ENCODE measurements around the gene TRIOBP.
"Not testable (repeated sequence)": the region's sequence is repeated elsewhere in the genome, so short reads cannot be mapped to it uniquely, and the experiment has no call there.

TRIOBP gene

DNA sequence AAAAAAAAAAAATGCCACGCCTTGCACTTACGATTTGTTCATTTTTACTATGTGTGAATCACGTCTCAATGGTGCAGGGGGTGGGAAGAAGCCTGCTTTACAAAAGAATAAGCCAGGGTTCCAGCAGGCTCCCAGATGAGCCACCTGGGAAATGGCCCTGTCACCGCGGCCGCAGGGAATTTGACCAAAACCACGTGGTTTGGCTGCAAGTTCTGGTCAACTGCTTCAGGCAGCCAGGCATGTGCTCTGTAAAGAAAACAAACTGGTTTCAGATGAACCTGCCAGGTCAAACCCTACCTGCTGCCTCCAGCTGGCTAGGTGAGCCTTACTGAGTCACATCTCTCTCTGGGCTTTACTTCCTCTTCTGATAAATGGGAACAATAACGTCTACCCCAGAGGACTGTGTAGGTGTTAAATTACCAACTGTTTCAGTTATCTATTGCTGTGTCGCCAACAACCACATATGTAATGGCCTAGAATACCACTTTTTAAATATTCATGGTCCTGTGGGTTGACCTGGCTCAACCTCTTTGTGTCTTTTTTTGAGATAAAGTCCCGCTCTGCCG is 80.4 kb downstream of the TRIOBP start:
- no peak for DNase-seq

DNA sequence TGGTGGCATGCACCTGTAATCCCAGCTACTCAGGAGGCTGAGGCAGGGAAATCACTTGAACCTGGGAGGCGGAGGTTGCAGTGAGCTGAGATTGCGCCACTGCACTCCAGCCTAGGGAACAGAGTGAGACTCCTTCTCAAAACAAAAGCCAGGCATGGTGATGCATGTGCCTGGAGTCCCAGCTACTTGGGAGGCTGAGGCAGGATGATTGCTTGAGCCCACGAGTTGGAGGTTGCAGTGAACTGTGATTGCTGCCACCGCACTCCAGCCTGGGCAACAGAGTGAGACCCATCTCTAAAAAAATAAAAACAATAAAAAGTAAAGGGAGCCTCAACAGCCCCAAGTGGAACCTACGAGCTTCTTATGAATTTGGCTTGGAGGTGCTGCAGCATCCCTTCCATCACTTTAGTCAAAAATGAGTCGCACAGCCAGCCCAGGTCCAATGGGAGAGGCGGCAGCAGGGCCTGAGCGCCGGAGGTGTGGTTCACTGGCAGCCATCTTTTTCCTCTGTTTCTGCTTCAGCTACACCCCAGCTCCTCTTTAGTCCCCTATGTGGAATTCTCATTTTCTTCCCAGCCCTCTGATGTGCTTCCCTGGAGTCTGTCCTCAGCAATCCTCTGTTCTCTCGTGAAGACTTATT is 81.6 kb downstream of the TRIOBP start:
- no peak for DNase-seq

GRCh38 chr22:37781434-37782059 is 84.7 kb downstream of the TRIOBP start:
- no peak for DNase-seq

DNA sequence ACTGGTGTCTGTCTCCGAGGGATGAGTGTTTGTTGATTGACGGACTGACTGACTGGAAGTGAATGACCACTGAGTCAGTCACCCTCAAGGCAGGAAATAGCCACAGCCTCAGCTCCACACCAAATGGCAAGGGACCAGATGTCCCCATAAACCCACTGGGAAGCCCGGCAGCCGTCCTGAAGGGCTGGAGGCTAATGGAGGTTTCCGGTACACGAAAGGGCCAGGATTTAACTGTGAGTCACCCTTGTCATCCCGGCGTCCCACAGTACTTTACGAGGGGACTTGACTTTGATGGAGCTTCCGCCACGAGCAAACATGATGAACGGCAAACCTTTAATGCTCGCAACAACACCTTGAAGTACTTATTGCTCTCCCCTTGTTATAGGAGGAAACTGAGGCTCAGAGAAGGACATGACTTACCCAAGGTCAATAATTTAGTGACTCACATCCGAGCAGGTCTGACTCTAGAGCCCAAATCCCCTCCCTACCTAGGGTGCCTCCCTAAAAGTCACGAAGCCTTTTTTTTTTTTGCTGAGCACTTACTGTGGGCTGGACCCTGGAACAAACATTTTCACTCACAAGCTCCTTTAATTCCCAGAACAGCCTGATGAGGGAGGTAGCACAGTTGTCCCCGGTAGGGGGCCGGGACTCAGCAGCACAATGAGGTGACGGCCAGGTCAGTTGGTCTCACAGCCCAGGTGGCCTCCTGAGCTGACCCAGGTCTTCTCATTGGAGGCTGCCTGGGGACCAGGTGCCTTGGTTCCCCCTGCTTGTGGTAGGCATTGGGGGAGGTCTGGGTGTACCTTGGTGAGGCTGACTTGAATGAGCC is 85.7 kb downstream of the TRIOBP start:
- no peak for DNase-seq

DNA sequence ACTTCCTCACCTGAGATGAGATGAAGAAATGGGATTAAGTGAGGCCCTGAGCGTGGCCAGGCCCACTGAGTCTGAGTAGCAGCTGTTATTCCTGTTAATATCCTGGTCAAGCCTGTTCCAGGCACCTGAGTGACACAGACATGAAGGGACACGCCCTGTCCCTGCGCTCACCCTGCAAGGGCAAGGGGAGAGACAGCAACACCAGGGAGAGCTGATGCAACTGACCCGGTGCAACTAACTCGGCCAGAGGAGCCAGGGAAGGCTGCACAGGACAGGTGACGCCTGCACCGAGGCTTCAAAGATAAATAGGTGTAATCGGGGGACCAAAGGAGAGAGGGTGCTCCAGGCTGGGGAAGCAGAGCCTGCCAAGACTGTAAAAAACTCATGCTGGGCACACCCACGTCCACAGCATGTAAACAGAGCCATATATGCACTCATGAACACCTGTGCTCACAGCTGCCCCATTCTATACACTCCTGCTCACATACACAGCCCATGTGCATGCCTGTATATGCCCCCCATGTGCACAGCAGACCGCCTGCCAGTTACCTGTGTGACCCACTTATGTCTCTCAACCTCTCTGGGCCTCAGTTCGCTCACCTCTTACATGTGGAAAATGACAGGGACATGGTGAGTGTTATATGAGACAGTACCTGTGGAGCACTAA is 88.1 kb downstream of the TRIOBP start:
- DNase-seq = no peak

GRCh38 chr22:37790234-37790633 is 93.4 kb downstream of the TRIOBP start:
- no peak for DNase-seq

- DNase-seq = no peak
Measured at GRCh38 chr22:37792494-37792893, 95.6 kb downstream of the TRIOBP start.

DNA sequence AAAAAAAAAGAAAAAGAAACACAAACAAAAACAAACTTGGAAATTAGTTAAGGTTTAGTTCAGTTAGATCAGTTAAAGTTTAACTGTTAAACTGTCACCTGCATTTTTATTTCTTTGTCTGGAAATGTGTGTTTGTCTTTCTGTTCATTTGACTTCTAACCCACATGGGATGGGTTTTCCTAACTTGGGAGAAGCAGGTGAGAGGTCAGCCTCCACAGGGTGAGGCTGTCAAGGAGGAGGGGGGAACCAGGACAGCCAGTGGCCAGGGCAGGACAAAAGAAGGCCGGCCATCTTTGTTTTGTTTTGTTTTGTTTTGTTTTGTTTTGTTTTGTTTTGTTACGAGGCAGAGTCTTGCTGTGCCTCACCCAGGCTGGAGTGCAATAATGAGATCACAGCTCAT is 97.5 kb downstream of the TRIOBP start:
- no peak for DNase-seq

- DNase-seq = no peak
Measured at GRCh38 chr22:37796079-37796478, 99.2 kb downstream of the TRIOBP start.

DNA sequence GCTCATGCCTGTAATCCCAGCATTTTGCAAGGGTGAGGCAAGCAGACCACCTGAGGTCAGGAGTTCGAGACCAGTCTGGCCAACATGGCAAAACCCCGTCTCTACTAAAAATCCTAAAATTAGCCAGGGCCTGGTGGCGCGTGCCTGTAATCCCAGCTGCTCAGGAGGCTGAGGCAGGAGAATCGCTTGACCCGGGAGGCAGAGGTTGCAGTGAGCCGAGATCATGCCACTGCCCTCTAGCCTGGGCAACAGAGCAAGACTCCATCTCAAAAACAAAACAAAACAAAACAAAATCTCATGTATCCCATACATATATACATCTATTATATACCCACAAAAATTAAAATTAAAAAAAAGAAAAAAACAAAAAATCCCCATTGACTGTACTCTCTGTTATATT is 100.4 kb downstream of the TRIOBP start:
- DNase-seq = not testable (repeated sequence)

DNA sequence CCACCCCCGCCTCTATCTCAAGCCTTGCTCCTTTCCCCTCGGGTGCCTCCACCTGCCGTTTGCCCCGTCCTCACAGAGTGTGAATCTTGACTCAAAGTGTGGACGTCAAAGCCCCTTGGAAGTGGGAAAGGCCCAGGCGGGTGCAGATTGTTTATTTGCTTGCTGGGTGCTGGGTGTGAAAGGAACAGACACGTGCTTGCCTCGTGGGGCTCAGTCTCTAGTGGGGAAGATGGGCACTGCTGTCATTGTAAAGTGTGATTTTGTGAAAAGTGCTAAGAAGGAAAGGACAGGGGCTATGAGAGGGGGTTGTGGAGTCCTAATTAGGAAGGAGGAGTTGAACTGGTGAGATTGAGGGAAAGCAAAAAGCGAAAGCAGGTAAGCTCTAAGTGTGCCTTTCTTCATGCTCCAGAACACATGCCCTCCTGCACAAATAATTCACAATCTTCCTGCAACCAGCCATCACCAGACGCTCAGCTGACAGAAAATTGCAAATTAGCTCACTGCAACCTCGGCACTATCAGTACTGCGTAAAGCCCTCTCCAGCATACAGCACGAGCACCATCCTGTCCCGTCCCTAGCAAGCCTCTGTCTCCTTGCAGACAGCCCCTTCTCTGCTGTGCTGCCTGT is 101.1 kb downstream of the TRIOBP start:
- no peak for DNase-seq

DNA sequence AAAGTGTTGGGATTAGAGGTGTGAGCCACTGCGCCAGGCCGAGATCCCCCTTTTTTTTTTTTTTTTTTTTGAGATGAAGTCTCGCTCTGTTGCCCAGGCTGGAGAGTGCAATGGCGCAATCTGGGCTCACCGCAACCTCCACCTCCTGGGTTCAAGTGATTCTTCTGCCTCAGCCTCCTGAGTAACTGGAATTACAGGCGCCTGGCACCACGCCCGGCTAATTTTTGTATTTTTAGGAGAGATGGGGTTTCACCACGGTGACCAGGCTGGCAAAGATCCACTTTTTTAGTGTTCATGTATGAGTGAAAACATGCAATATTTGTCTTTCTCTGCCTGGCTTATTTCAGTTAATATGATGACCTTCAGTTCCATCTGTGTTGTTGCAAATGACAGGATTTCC is 103.1 kb downstream of the TRIOBP start:
- DNase-seq = not testable (repeated sequence)

GRCh38 chr22:37801946-37802309 is 105.1 kb downstream of the TRIOBP start:
- DNase-seq = no peak

DNA sequence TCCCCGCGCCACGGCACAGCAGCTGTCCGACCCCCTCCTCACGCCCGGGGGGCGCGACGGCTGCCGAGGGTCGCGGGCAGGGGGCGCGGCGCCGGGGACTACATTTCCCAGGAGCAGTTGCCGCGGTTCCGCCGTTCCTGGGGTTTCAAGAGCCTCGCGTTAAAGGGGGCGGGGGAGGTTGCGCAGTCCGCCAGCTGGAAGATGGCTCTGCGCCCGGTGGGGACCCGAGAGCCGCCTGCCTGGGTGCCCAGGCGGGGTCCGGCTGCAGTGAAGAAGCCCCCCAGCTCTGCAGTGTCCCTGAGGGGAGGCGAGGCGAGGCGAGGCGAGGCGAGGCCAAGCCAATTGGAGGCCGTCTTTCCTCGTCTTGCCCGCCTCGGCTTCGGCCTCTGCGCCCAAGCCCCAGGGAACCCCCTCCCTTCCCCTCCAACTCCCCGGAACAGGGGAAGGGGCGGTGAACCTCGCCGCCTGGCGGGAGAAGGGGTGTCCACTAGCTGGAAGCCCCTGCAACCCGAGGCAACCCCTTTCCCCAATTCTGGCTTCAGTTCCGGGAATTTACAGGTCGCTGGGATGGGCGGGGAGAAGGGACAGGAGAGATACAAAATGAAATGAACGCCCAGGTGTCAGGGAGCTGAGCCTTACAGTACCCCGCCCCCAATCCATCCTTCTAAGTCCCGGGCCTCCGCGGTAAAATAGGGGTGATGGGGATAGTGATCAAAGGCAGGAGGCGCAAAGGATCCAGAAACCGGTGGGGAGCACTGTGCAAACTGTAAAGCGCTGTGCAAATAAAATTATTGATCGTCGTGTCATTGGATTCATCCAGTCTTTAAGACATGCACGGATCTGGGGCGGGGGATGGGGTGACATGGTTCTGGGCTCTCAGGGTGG is 105.7 kb downstream of the TRIOBP start:
- no peak for DNase-seq

DNA sequence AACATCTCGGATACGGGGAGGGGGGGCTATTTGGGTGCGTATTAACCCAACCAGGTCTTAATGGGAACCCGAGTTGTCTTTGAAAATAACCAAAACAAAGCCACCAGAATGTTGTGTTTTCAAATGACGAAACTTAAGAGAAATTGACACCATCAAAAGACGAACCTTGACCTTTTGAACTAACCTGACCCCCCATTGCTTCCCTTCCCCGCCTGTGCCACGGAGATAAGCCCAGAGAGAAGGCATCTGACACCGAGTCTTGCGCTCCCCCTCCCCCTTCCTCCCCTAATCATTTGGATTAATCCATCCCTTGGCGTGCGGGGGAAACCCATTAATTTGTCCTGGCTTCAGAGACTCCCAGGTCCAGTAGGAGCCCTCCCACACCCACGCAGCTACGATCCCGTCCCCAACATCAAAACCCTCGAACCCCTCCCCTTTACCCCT is 106.4 kb downstream of the TRIOBP start:
- DNase-seq = no peak

GRCh38 chr22:37803639-37804351 is 106.9 kb downstream of the TRIOBP start:
- no peak for DNase-seq

GRCh38 chr22:37804352-37804880 is 107.6 kb downstream of the TRIOBP start:
- DNase-seq = no peak

- peak; percentile 43 for DNase-seq
Measured at GRCh38 chr22:37804881-37805809, 108.3 kb downstream of the TRIOBP start.

DNA sequence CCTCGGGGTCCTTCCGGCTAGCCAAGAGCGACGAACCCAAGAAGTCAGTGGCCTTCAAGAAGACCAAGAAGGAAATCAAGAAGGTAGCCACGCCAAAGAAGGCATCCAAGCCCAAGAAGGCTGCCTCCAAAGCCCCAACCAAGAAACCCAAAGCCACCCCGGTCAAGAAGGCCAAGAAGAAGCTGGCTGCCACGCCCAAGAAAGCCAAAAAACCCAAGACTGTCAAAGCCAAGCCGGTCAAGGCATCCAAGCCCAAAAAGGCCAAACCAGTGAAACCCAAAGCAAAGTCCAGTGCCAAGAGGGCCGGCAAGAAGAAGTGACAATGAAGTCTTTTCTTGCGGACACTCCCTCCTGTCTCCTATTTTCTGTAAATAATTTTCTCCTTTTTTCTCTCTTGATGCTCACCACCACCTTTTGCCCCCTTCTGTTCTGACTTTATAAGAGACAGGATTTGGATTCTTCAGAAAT is 109.0 kb downstream of the TRIOBP start:
- no peak for DNase-seq
